Tibial artery (tissue), 4 donors: ENCODE data around the gene ABCA2.
A peak's percentile ranks its signal among the peaks of the same experiment; 100 is the strongest.

ENCODE experiments used
- DNase-seq, 2 donors: peaks; one replicate each; pipeline ENCODE4 v3.0.0-alpha.2; 2019
- H3K27ac ChIP-seq, 2 donors: fragments of 200-600 bp; sonication (generic) in 1 of 2; 1 replicate in 1 of 2; 2 replicates in 1 of 2; pipeline ENCODE4 v1.5.1; 2018 to 2019; ENCODE audit warnings: mild to moderate bottlenecking in 1 of 2
- H3K27me3 ChIP-seq, 2 donors: fragments of 200-600 bp; sonication (generic) in 1 of 2; one replicate each; pipeline versions ENCODE4 v1.5.1 to v1.6.0; 2016 to 2019
- H3K36me3 ChIP-seq, 3 donors: fragments of 200-600 bp; sonication (generic) in 2 of 3; one replicate each; pipeline ENCODE4 v1.5.1; 2016 to 2019; ENCODE audit warnings: mild to moderate bottlenecking in 2 of 3
- H3K4me1 ChIP-seq, 4 donors: fragments of 200-600 bp; sonication (generic) in 2 of 4; 1 replicate in 3 of 4; 2 replicates in 1 of 4; pipeline ENCODE4 v1.5.1; 2016 to 2019
- H3K4me3 ChIP-seq, 2 donors: fragments of 200-600 bp; sonication (generic) in 1 of 2; 1 replicate in 1 of 2; 2 replicates in 1 of 2; pipeline ENCODE4 v1.5.1; 2018 to 2019; ENCODE audit warnings: mild to moderate bottlenecking in 2 of 2
- H3K9me3 ChIP-seq, 3 donors: fragments of 200-600 bp; sonication (generic) in 1 of 3; one replicate each; pipeline ENCODE4 v1.5.1; 2016 to 2019
- CTCF ChIP-seq, 2 experiments: fragments of 200-600 bp in 1 of 2; fragments of 450-650 bp in 1 of 2; IDR thresholded peaks; one replicate each; pipeline ENCODE4 v1.5.1; 2017 to 2019; ENCODE audit warnings: antibody characterized with exemption in 2 of 2, mild to moderate bottlenecking in 1 of 2, moderate library complexity in 1 of 2
- intact Hi-C: fragments of 100-400 bp; cut with DNase I; formaldehyde crosslinking; loops from one replicate; pipeline ENCODE4 v1.15.0; 2023; ENCODE audit warnings: low total_unique reads

ABCA2 gene

GRCh38 chr9:137049544-137050449 lies 21.8 kb upstream of the ABCA2 start:
- no peak overlapping the region for H3K27ac ChIP-seq
- H3K4me1 ChIP-seq = peaks cover 0 to 52% (median 28%) of the 10 kb centered on the region in 4 donors

DNA sequence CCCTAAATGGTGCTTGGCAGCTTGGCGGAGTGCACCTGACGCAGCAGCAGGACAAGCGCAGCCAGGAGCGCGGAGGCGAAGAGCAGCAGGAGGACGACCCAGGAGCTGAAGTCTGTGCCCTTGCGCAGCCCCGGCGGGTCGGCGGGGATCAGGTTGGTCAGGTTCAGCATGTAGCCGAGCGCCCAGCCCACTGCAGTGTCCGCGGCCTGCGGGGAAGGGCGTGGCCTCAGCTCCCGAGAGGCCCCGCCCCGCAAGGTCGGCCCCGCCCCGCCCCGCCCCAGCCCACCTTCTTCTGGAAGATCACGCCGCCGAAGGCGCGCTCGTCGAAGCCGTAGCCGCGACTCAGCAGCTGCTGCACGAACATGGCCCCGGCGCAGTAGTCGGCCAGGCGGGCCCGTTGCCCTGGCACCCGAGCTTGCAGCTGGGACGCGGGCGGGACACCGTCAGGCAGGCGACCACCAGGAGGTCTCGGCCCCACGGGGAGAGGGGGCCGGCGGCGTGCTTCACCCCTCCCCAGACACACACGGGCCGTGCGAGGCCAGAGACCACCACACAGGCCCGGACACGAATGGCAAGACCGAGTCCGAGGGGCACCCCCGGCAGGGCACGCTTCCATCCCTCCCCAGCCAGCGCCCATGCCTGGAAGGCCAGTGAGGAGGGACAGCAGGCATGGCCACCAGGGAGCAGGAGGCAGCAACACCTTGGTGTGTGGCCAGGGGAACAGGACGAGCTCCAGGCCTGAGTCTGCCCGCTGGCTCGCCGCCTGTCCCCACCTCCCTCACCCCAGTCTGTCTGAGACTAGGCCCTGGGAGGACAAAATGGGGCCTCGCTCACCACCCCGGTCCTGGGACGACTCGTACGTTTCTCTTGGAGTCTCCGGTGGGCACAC lies 20.9 kb upstream of the ABCA2 start:
- no peak for TF ChIP-seq CTCF (IDR thresholded peaks at IDR 0.05)
- Histone ChIP-seq H3K36me3 (no peaks in the 10 kb centered on the region), H3K9me3 (no peaks in the 10 kb centered on the region), H3K27ac (no peak overlapping the region), H3K27me3 (peaks cover 6 to 72% of the 10 kb centered on the region in 2 donors), H3K4me3 (no peak overlapping the region), H3K4me1 (peaks cover 0 to 52% (median 31%) of the 10 kb centered on the region in 4 donors)
- no peak for DNase-seq
- intact Hi-C loops = no loop called here

More at GRCh38 chr9:137049544-137050449, 21.8 kb upstream of the ABCA2 start:
- H3K27me3 ChIP-seq = peaks cover 6 to 79% of the 10 kb centered on the region in 2 donors
- DNase-seq = no peak
- H3K9me3 ChIP-seq = no peaks in the 10 kb centered on the region
- intact Hi-C loops = no loop called here
- no peak overlapping the region for H3K4me3 ChIP-seq
- no peaks in the 10 kb centered on the region for H3K36me3 ChIP-seq
- peak; percentile 12 to 22 for TF ChIP-seq CTCF (IDR thresholded peaks at IDR 0.05)

GRCh38 chr9:137046088-137046787 lies 18.2 kb upstream of the ABCA2 start, which contains the start of gene NPDC1:
NPDC1 (minus strand) TSS chr9:137046177; CDS start chr9:137045989, 188 bp downstream.
- H3K4me3 ChIP-seq = peak within 1 kb of the TSS; percentile 54 to 57
- peak within 1 kb of the TSS in 1 of 2 donors; percentile 51 for H3K27ac ChIP-seq
- H3K4me1 ChIP-seq = peaks cover 0 to 47% (median 21%) of the 10 kb centered on the region in 4 donors
- H3K36me3 ChIP-seq = peaks cover 0 to 4% (median 0%) of the 10 kb centered on the region in 3 donors
- peak; percentile 60 to 68 for TF ChIP-seq CTCF (IDR thresholded peaks at IDR 0.05)
- peaks cover 0 to 46% of the 10 kb centered on the region in 2 donors for H3K27me3 ChIP-seq
- DNase-seq = peak; percentile 66 to 80
- H3K9me3 ChIP-seq = no peaks in the 10 kb centered on the region
- intact Hi-C loops = no loop called here

DNA sequence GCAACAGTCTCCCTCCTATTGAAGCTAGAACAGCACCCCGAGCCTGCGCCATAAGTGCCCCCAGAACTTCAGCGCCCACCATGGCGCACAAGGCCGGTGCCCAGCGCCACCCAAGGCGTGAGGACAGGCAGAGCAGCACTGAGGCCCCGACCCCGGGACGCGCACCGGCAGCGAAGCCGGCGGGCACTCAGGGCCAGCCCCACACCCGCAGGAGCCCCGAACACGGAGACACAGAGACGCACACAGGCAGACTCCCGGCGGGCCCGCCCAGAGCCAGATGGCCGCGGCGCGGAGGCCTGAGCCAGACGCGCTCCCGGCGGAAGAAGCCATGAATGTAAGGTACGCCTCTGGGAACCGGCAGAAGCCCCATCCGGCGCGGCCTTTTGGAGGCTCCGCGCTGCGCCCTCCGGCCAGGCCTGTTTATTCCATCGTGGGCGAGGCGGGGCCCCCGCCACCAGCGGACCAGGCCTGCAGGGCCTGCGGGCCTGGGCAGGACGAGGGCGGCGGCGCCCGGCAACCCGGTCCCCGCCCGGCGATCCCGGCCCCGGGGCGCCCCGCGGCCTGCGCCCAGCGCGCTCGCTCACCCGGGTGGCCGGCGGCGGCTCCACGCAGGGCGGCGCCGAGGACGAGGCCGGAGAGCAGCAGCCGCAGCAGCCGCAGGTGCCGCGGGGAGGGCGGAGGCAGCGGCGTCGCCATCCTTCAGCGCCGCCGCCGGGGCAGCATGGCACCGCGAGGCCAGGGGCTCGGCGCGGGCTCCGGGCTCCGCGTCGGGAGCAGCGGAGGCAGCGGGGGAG lies 17.5 kb upstream of the ABCA2 start:
- no peak for TF ChIP-seq CTCF (IDR thresholded peaks at IDR 0.05)
- peak overlapping the region in 1 of 2 donors; percentile 51 for H3K27ac ChIP-seq
- H3K27me3 ChIP-seq = peaks cover 0 to 38% of the 10 kb centered on the region in 2 donors
- peak overlapping the region; percentile 54 to 57 for H3K4me3 ChIP-seq
- H3K9me3 ChIP-seq = no peaks in the 10 kb centered on the region
- DNase-seq = no peak
- H3K36me3 ChIP-seq = peaks cover 0 to 7% (median 6%) of the 10 kb centered on the region in 3 donors
- intact Hi-C loops = no loop called here
- peaks cover 0 to 47% (median 21%) of the 10 kb centered on the region in 4 donors for H3K4me1 ChIP-seq
